Neural cell (in vitro differentiated cells): Measurements from ENCODE around the gene DNAJB1. TPM values are rescaled to one million over a fixed set of nuclear protein-coding genes. Genes with fewer than 3 reads are reported as not detected.

Source experiments
- H2AFZ ChIP-seq: fragments of 200-600, 300-800 bp; sonication (generic), shearing (Covaris generic); 2 replicates; pipeline ENCODE4 v1.6.0; 2014; ENCODE audit warnings: low read depth, mild to moderate bottlenecking, antibody characterized with exemption, low read length, moderate library complexity
- H3F3A ChIP-seq: fragments of 200-600 bp; shearing (Covaris generic); 2 replicates; pipeline ENCODE4 v1.6.1; 2016; ENCODE audit warnings: mild to moderate bottlenecking, moderate library complexity, mixed read lengths, antibody characterized with exemption, low read length; ENCODE audit not compliant: insufficient read depth, poor library complexity, severe bottlenecking
- H3K27ac ChIP-seq: fragments of 200-600, 300-800 bp; sonication (generic), shearing (Covaris generic); 2 replicates; pipeline ENCODE4 v1.5.1; 2014; ENCODE audit warnings: mild to moderate bottlenecking, low read length, moderate library complexity
- H3K27me3 ChIP-seq: fragments of 300-800, 200-600 bp; sonication (generic), shearing (Covaris generic); 2 replicates; pipeline ENCODE4 v1.6.0; 2014; ENCODE audit warnings: mild to moderate bottlenecking, low read depth, low read length, moderate library complexity; ENCODE audit not compliant: insufficient read depth
- H3K36me3 ChIP-seq: fragments of 300-800, 200-600 bp; sonication (generic), shearing (Covaris generic); 2 replicates; pipeline ENCODE4 v1.5.1; 2014; ENCODE audit warnings: mild to moderate bottlenecking, antibody characterized with exemption, low read length, moderate library complexity; ENCODE audit not compliant: insufficient read depth
- H3K4me2 ChIP-seq: fragments of 300-800, 200-600 bp; sonication (generic), shearing (Covaris generic); 2 replicates; pipeline ENCODE4 v1.6.0; 2014; ENCODE audit warnings: mild to moderate bottlenecking, low read length
- H3K4me3 ChIP-seq: fragments of 300-800, 200-600 bp; sonication (generic), shearing (Covaris generic); 2 replicates; pipeline ENCODE4 v1.5.1; 2014; ENCODE audit warnings: mild to moderate bottlenecking, low read length, moderate library complexity
- H3K79me2 ChIP-seq: fragments of 200-600 bp; shearing (Covaris generic); replicated peaks from 2 replicates; pipeline ENCODE4 v1.6.0; 2014; ENCODE audit warnings: mild to moderate bottlenecking, low read length, moderate library complexity; ENCODE audit not compliant: insufficient read depth
- H3K9ac ChIP-seq: fragments of 300-800, 200-600 bp; sonication (generic), shearing (Covaris generic); 2 replicates; pipeline ENCODE4 v1.6.1; 2016; ENCODE audit warnings: mild to moderate bottlenecking, low read length, mixed read lengths
- H3K9me2 ChIP-seq: fragments of 200-600 bp; shearing (Covaris generic); 2 replicates; pipeline ENCODE4 v1.6.1; 2016; ENCODE audit warnings: mild to moderate bottlenecking, low read length, mixed read lengths; ENCODE audit not compliant: insufficient read depth
- H3K9me3 ChIP-seq: fragments of 200-600, 300-800 bp; sonication (generic), shearing (Covaris generic); 2 replicates; pipeline ENCODE4 v1.6.1; 2016; ENCODE audit warnings: mild to moderate bottlenecking, mixed run types, low read length, moderate library complexity, mixed read lengths
- H4K20me1 ChIP-seq: fragments of 200-600 bp; shearing (Covaris generic); 2 replicates; pipeline ENCODE4 v1.6.1; 2016; ENCODE audit warnings: mild to moderate bottlenecking, mixed run types; ENCODE audit not compliant: insufficient read depth
- EP300 ChIP-seq: fragments of 450-650 bp; conservative IDR thresholded peaks from 2 replicates; pipeline ENCODE4 v1.6.1; 2014; ENCODE audit warnings: antibody characterized with exemption, mild to moderate bottlenecking, moderate library complexity; ENCODE audit not compliant: poor library complexity, severe bottlenecking
- EZH2 ChIP-seq: fragments of 200-600, 300-800 bp; shearing (Covaris generic), sonication (generic); IDR thresholded peaks from 2 replicates; pipeline ENCODE4 v1.6.1; 2014; ENCODE audit warnings: antibody characterized with exemption, low read length, borderline replicate concordance, mild to moderate bottlenecking; ENCODE audit not compliant: insufficient read depth, poor library complexity, severe bottlenecking
- MXI1 ChIP-seq: fragments of 450-650 bp; conservative IDR thresholded peaks from 2 replicates; pipeline ENCODE4 v1.6.1; 2014; ENCODE audit warnings: antibody characterized with exemption, mild to moderate bottlenecking; ENCODE audit not compliant: poor library complexity, severe bottlenecking
- POLR2AphosphoS5 ChIP-seq: IDR thresholded peaks from 2 replicates; pipeline ENCODE4 v1.6.1; 2012
- RAD21 ChIP-seq: fragments of 450-650 bp; conservative IDR thresholded peaks from 2 replicates; pipeline ENCODE4 v1.6.1; 2014; ENCODE audit warnings: antibody characterized with exemption, mild to moderate bottlenecking, moderate library complexity
- SMC3 ChIP-seq: fragments of 450-650 bp; conservative IDR thresholded peaks from 2 replicates; pipeline ENCODE4 v1.6.1; 2014; ENCODE audit warnings: antibody characterized with exemption, mild to moderate bottlenecking, moderate library complexity; ENCODE audit not compliant: poor library complexity
- TAF1 ChIP-seq: IDR thresholded peaks from 2 replicates; pipeline ENCODE4 v1.6.1; 2012; ENCODE audit warnings: low read depth
- polyA plus RNA-seq: library from polyadenylated mRNA; depleted of rRNA; stranded (reverse); fragments of >200 nt; gene quantifications from 2 replicates; pipeline ENCODE4 v1.2.3, GENCODE V29; 2014
- TF ChIP-seq, protein P1 (sequence below): IDR thresholded peaks from 2 replicates; pipeline ENCODE4 v1.6.1; 2012; ENCODE audit warnings: borderline replicate concordance
- TF ChIP-seq, protein P2 (sequence below): fragments of 450-650 bp; IDR thresholded peaks from 2 replicates; pipeline ENCODE4 v1.5.1; 2014; ENCODE audit warnings: antibody characterized with exemption, mild to moderate bottlenecking, moderate library complexity; ENCODE audit not compliant: poor library complexity, severe bottlenecking

Gene DNAJB1
- polyA plus RNA-seq, 1 donor from 2014 or later, result 64.6 TPM

DNA sequence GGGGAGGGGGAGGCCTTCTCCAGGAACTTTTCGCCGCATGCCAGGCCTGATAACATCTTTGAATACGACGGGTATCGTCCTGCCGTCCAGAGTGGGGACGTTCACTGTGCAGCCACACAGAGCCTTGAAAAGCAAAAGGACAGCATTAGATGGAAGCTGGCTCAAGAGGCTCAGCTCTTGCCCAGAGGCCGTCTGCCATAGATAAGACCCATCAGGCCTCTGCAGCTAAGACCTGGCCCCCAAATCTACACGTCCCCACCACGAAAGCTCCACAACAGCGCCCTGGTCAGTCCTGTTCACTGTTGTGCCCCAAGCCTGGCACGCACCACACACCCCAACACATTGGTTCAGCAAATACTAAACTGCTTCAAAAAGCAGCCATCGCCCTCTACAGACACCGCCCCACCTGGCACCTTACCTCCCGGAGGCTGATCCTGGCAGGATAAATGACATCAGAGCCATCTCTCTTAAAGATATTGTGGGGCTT is 2.1 kb downstream of the DNAJB1 start:
- Histone ChIP-seq H3K36me3 (no peaks in the 10 kb centered on the region), H4K20me1 (no peaks in the 10 kb centered on the region), H3K79me2 (peaks cover 21% of the 10 kb centered on the region), H3K9ac (no peak overlapping the region), H3K9me3 (no peaks in the 10 kb centered on the region), H3K9me2 (no peaks in the 10 kb centered on the region), H3K27ac (no peak overlapping the region), H3K4me3 (peak overlapping the region; percentile 91), H3K4me2 (peak overlapping the region; percentile 24), H3F3A (no peaks in the 10 kb centered on the region), H3K27me3 (no peaks in the 10 kb centered on the region), H2AFZ (no peak overlapping the region)
- TF ChIP-seq POLR2AphosphoS5 (no peak), EZH2 (no peak), RAD21 (no peak), EP300 (no peak), TAF1 (no peak), SMC3 (no peak), MXI1 (no peak)
- TF ChIP-seq, protein P1, sequence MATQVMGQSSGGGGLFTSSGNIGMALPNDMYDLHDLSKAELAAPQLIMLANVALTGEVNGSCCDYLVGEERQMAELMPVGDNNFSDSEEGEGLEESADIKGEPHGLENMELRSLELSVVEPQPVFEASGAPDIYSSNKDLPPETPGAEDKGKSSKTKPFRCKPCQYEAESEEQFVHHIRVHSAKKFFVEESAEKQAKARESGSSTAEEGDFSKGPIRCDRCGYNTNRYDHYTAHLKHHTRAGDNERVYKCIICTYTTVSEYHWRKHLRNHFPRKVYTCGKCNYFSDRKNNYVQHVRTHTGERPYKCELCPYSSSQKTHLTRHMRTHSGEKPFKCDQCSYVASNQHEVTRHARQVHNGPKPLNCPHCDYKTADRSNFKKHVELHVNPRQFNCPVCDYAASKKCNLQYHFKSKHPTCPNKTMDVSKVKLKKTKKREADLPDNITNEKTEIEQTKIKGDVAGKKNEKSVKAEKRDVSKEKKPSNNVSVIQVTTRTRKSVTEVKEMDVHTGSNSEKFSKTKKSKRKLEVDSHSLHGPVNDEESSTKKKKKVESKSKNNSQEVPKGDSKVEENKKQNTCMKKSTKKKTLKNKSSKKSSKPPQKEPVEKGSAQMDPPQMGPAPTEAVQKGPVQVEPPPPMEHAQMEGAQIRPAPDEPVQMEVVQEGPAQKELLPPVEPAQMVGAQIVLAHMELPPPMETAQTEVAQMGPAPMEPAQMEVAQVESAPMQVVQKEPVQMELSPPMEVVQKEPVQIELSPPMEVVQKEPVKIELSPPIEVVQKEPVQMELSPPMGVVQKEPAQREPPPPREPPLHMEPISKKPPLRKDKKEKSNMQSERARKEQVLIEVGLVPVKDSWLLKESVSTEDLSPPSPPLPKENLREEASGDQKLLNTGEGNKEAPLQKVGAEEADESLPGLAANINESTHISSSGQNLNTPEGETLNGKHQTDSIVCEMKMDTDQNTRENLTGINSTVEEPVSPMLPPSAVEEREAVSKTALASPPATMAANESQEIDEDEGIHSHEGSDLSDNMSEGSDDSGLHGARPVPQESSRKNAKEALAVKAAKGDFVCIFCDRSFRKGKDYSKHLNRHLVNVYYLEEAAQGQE, result no peak
- TF ChIP-seq, protein P2, sequence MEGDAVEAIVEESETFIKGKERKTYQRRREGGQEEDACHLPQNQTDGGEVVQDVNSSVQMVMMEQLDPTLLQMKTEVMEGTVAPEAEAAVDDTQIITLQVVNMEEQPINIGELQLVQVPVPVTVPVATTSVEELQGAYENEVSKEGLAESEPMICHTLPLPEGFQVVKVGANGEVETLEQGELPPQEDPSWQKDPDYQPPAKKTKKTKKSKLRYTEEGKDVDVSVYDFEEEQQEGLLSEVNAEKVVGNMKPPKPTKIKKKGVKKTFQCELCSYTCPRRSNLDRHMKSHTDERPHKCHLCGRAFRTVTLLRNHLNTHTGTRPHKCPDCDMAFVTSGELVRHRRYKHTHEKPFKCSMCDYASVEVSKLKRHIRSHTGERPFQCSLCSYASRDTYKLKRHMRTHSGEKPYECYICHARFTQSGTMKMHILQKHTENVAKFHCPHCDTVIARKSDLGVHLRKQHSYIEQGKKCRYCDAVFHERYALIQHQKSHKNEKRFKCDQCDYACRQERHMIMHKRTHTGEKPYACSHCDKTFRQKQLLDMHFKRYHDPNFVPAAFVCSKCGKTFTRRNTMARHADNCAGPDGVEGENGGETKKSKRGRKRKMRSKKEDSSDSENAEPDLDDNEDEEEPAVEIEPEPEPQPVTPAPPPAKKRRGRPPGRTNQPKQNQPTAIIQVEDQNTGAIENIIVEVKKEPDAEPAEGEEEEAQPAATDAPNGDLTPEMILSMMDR, result no peak

DNA sequence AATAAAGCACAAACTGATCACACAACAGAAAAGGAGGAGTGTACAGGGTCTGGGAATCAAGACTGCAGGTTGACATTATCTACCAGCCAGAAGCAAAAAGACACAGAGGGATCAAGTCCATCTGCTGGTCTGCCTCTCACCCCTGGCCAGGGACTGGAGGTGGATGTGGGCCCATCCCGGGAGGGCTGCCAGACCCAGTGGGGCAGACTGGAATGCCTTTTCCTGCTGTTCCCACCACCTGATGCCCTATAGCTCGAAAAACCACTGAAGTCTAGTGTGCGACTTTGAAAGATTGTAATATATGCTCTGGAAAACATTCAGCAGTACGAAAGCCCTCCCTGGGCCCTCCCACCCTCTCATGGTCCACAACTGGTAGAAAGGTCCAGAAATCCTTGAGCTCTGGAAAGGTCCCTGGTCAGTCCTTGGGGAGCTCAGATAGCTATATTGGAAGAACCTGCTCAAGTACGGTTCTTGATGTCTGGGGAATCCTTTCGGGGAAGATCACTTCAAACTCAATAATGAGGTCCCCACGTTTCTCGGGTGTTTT is 2.6 kb downstream of the DNAJB1 start:
- no peaks in the 10 kb centered on the region for H3K36me3 ChIP-seq
- H2AFZ ChIP-seq, result no peak overlapping the region
- no peak overlapping the region for H3K9ac ChIP-seq
- TF ChIP-seq, protein P1, result no peak
- TF ChIP-seq POLR2AphosphoS5, result no peak
- TF ChIP-seq TAF1, result no peak
- no peak for TF ChIP-seq SMC3
- TF ChIP-seq EZH2, result no peak
- H3K27me3 ChIP-seq, result no peaks in the 10 kb centered on the region
- peak overlapping the region; percentile 91 for H3K4me3 ChIP-seq
- no peaks in the 10 kb centered on the region for H4K20me1 ChIP-seq
- H3K9me2 ChIP-seq, result no peaks in the 10 kb centered on the region
- H3K9me3 ChIP-seq, result no peaks in the 10 kb centered on the region
- no peak overlapping the region for H3K27ac ChIP-seq
- H3F3A ChIP-seq, result no peaks in the 10 kb centered on the region
- peaks cover 21% of the 10 kb centered on the region for H3K79me2 ChIP-seq
- no peak overlapping the region for H3K4me2 ChIP-seq
